Inflammatory macrophage treated with lipopolysaccharide for 4 hours (primary cell): ENCODE data around the gene TMEM116.
A peak's percentile ranks its signal among the peaks of the same experiment; 100 is the strongest.
"Not testable (repeated sequence)": the region's sequence is repeated elsewhere in the genome, so short reads cannot be mapped to it uniquely, and the experiment has no call there.

ENCODE experiments used
- DNase-seq: peaks from one replicate; pipeline ENCODE4 v3.0.0-alpha.2; 2020

The TMEM116 gene

DNA sequence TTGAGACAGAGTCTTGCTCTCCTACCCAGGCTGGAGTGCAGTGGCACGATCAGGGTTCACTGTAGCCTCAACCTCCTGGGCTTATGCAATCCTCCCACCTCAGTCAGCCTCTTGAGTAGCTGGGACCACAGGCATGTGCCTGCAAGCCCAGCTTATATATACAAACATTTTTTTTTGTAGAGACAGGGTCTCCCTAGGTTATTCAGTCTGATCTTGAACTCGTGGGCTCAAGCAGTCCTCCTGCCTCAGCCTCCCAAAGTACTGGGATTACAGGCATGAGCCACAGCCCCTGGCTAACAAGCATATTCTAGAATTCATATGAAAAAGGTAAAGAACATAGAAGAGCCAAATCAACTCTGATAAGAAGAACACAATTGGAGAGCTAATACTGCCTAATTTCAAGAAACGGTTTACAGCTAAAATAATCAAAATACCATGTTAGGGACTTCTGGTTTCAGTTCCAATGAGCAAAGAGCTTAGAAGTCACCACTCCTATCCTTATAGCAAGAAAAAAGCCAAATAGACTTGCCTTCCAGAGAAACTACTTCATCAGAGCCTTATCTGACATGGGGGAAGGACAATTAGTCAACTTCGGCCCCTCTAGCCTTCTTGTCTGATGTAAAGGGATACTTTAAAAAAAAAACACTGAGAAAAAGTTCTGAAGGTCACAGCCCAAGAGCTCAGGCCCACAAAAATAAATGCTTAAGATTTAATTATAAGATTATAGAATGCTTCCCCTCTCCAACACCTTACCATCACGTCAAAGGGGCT is 37.6 kb downstream of the TMEM116 start:
- no peak for DNase-seq

DNA sequence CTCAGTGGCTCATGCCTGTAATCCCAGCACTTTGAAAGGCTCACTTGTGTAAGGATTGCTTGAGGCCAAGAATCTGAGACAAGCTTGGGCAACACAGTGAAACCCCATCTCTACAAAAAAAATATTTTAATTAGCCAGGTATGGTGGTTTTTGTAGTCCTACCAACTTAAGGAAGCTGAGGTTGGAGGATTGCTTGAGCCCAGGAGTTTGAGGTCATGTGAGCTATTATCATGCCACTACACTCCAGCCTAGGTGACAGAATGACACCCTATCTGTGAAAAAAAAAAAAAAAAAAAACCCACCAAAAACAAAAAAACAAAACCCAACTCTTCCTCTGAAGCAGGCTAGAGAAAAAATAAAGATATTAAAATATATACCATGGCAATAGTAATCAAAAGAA is 41.2 kb downstream of the TMEM116 start:
- no peak for DNase-seq

DNA sequence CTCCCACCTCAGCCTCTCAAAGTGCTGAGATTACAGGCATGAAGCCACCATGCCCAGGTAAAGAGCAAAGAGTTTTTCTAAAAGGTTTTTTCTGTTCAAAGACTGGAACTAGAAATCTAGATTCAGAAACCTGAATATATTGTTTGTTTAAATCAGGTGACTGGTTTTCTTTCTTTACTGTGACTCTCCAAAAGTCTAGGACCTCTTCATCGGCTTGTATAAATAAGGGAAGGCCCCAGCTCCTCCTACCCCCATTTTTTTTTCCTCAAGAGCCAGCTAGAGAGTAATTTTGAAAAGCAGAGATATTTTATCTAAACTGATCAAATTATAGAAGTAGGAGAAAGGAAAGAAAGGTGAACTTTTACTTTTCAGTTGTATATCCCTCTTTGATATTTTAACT is 48.0 kb downstream of the TMEM116 start:
- no peak for DNase-seq

DNA sequence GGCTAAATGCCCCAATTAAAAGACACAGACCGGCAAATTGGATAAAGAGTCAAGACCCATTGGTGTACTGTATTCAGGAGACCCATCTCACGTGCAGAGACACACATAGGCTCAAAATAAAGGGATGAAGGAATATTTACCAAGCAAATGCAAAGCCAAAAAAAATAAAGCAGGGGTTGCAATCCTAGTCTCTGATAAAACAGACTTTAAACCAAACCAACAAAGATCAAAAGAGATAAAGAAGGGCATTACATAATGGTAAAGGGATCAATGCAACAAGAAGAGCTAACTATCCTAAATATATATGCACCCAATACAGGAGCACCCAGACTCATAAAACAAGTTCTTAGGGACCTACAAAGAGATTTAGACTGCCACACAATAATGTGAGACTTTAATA is 53.4 kb downstream of the TMEM116 start:
- DNase-seq = not testable (repeated sequence)

DNA sequence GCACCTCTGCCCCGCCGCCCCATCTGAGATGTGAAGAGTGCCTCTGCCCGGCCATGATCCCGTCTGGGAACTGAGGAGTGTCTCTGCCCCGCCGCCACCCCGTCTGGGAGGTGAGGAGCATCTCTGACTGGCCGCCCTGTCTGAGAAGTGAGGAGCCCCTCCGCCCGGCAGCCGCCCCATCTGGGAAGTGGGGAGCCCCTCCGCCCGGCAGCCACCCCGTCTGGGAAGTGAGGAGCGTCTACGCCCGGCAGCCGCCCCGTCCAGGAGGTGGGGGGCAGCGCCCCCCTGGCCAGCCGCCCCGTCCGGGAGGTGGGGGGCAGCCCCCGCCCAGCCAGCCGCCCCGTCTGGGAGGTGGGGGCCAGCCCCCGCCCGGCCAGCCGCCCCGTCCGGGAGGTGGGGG is 55.7 kb downstream of the TMEM116 start:
- not testable (repeated sequence) for DNase-seq

DNA sequence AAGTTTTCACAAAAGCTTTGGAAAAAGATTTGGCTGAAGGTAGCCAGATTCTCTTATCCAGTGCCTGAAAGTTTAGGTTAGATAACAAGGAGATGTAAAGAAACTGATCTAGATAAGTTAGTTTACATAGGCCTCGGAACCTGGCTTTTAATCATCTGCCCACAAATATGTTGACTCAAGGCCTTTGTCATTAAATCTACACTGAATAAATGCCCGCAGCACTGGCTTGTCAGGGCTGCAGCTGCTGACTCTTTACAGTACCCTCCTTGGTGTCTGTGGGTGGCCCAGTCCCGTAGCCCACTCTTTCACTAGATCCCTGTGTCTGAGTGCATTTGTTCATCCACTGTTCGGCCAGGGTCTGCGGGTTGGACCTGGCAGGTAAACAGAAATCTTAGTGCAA is 58.0 kb downstream of the TMEM116 start:
- DNase-seq = no peak

DNA sequence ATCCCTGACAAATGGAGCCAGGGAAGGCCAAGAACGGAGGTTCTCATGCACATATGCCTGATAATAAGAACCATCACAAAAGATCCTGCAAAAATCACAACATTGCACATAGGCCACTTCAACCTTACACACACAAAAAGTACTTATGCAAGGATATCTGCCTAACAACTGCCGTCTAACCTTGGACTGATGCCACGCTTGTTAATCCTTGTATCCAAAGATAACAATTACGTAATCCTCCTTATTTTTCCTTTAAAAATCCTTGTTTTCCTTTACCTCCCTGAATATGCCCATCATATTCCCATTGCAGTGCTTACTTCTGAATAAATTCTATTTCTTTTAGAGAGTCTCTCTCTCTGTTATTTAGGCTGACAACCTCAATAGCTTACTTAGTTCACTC is 59.5 kb downstream of the TMEM116 start:
- DNase-seq = no peak

DNA sequence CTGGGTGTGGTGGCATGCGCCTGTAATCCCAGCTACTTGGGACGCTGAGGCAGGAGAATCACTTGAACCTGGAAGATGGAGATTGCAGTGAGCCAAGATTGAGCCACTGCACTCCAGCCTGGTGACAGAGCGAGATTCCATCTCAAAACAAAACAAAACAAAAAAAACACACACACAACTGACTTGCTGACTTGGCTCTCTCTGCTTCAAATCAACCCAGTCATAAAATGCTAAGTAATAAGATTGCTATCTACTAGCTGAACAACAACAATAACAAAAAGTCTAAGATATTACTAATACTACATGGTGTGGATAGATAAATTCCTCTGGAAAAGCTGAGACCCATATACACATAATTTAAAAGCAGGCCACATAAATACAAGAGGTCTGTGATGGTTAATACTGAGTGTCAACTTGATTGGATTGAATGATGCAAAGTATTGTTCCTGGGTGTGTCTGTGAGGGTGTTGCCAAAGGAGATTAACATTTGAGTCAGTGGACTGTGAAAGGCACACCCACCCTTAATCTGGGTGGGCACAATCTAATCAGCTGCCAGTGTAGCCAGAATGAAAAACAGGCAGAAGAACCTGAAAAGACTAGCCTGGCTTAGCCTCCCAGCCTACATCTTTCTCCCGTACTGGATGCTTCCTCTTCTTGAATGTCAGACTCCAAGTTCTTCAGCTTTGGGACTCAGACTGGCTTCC is 60.7 kb downstream of the TMEM116 start:
- DNase-seq = not testable (repeated sequence)

DNA sequence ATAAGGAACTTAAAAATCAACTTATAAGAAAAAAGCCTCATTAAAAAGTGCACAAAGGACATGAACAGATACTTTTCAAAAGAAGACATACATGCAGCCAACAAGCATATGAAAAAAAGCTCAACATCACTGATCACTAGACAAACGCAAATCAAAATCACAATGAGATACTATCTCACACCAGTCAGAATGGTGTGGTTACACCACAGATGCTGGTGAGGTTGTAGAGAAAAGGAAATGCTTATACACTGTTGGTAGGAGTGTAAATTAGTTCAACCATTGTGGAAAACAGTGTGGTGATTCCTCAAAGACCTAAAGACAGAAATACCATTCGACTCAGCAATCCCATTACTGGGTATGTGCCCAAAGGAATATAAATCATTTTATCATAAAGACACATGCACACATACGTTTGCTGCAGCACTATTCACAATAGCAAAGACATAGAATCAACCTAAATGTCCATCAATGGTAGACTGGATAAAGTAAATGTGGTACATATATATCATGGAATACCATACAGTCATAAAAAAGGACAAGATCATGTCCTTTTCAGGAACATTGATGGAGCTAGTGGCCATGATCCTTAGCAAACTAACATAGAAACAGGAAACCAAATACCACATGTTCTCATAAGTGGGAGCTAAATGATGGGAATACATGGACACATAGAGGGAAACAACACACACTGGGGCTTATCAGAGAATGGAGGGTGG is 61.8 kb downstream of the TMEM116 start:
- not testable (repeated sequence) for DNase-seq

DNA sequence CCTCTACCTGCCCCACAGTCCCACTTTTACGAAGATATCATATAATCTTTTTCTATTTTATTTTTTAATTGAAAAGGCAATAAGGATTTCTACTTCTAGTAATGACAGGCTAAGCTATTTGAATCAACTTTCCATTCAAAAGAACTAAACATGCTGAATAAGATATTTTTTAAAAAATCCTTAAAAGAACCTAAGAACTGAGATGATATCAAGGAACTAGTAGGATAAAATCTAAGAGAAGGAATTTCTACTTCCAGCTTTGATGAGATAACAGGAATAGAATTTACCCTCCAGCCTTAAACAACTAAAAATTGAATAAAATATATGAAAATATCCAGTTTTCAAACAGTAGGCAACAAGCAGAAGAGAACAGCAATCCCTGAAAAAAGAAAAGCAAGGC is 69.0 kb downstream of the TMEM116 start:
- no peak for DNase-seq

DNA sequence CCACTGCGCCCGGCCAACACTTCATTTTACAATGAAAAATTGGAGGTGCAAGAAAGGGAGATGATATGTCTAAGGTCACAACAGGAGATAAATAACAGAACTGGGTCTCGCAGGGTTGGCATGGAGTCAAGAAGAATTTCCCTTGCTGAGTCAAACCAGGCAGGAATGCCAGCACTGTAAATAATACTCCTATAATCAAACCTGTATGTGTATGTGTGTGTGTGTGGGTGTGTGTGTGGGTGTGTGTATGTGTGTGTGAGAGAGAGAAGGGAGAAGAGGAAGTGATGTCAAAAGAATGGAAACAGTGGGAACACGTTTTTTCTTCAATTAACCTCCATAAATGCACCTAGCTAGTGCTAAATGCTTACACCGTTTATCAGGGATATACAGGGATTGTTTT is 70.4 kb downstream of the TMEM116 start:
- peak; percentile 3 for DNase-seq

DNA sequence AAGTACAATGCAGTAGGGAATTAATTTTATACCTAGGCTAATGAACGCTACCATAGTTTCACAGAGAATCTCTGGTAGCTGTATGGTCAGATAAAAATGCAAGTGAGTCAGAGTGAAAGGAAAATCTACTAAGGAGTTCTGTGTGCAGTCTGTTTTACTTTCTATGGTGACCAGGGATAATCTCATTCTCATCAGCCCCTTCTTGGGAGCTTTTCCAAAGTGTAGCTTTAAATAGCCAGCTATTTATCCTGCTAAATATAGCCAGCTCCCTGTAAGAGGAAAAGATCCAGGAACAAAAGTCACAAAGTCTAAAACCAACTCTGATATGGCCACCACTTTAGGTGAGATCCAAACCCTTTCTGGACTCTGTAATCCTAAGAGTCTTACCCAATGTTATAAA is 75.5 kb downstream of the TMEM116 start:
- DNase-seq = no peak

DNA sequence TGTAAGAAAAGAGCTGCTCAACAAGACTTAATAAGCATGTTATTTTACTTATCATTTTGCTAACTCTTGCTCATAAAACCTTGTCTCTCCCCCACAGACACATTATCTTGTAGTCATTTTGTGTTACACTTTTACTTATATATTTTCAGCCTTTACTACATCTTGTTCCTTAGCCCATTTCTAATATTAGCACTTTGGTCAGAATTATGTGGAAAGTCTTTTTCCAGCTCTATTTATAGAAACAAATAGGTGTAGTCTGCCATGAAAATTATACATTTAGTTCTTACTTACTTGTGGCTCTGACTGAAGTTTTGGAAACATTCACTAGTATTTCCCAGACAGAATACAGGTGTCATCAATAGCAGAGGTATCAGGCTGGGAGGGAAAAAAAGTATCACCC is 76.1 kb downstream of the TMEM116 start:
- no peak for DNase-seq

DNA sequence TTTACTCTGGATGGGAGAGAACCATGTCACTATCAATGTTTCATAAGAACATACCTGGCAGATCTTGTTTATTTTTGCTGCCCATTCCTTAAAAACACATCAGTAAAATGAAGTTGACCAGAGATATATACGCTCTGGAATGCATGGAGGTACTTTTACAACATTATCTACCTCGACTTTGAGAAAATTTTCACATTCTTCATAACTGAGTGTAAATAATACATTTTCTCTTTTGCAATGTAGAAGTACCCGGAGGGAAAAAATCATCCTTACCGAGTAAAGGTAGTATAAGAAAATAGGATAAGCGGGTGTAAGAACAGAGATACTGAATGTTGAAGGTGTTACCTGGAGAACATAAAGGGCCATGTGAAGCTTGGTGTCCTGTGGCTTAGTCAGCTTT is 80.7 kb downstream of the TMEM116 start:
- DNase-seq = no peak

DNA sequence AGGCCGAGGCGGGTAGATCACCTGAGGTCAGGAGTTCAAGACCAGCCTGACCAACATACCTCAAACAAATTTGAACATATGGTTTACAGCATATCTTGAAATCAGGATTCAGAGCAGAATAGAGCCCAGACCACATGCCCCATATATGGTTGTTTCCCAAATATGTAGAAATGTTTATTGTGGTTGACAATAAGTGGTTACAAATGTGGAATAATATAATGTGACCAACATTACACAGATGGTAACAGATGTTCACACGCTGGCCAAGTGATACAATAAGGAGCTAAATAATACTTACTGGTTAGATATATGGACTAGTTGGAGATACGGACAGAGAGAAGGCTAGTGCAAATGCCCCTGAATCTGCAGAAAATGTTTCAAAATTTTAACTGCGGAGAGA is 85.6 kb downstream of the TMEM116 start:
- no peak for DNase-seq

DNA sequence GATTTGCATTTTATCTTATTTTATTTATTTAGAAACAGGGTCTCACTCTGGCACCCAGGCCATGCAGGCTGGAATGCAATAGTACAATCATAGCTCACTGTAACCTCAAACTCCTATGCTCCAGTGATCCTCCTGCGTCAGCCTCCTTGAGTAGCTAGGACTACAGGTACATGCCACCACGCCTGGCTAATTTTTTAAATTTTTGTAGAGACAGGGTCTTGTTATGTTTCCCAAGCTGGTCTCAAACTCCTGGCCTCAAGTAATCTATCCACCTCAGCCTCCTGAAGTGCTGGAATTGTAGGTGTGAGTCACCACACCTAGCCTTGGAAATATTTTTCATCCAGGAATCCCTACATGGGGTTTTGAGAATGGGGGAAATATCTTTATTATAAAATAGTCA is 86.3 kb downstream of the TMEM116 start:
- no peak for DNase-seq

DNA sequence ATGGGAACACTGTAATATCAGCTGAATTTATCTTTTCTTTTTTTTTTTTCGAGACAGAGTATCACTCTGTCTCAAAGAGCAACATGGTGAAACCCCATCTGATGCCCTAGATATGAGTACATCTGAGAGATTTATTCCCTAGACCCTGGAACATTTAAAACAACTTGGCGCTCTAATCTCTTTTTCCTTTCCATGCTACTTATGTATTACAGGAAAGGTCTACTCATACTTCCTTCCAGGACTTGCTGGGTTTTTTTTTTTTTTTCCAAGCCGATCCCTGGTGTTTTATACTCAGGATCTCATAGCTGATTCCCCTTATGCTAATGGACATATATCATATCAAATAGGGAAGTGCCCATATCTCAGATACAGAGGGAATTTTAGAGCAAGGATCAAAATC is 87.8 kb downstream of the TMEM116 start:
- no peak for DNase-seq

DNA sequence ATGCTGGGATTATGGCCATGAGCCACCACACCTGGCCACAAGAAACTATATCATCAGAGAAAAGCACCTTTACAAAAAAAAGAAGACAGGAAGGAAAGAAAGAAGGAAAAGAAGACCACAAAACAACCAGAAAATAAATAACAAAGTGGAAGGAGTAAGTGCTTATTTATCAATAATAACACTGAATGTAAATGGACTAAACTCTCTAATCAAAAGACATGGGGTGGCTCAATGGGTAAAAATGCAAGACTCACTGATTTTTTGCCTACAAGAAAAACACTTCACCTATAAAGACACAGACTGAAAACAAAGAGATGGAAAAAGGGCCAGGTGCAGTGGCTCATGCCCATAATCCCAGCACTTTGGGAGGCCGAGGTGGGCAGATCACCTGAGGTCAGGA is 105.2 kb downstream of the TMEM116 start:
- no peak for DNase-seq

DNA sequence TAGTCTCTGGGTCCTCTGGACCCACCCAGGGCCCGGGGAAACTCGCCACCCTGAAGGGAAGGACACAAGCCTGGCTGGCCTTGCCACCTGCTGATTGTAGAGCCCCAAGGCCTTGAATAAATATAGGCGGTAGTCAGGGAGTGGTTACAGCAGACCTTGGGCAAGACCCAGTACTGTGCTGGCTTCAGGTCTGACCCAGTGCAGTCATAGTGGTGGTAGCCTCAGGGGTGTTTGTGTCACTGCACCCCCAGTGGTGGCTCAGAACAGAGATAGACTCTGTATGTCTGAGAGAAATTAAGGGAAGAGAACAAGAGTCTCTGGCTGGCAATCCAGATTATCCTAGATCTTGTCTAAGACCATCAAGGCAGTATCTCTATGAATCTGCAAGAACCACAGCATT is 107.5 kb downstream of the TMEM116 start:
- no peak for DNase-seq

DNA sequence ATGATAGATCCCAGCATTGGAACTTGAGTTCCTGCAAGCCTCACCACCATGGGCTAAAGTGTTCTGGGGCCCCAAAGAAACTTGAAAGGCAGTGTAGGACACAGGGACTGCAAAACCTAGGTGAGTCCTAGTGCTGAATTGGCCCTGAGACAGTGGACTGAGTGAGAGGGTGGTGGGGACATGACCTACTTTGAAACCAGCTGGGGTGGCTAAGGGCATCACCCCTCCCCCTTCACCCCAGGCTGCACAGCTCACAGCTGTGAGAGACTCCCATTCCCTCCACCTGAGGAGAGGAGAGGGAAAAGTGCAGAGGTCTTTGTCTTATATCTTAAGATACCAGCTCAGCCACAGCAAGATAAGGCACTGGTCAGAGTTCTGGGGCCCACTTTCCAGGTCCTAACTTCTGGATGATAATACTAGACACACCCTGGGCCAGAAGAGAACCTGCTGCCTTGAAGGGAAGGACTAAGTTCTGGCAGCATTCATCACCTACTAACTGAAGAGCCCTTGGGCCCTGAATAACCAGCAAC is 108.5 kb downstream of the TMEM116 start:
- DNase-seq = no peak

DNA sequence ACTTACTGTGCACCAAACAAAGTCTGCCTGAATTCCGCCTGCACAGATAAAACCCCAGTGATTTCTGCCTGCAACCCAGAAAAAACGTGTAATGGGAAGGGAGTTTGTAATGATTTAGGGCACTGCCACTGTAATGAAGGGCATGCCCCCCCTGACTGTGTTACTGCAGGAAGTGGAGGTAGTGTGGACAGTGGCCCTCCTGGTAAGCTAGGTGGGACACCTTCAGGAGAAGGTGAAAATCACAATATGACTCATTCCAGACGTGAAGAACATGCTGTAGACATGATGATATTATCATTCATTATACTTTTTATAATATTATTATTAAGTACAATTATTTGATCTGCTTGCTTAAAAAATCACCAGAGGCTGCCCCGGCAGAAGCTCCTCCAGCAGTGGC is 111.8 kb downstream of the TMEM116 start:
- no peak for DNase-seq

DNA sequence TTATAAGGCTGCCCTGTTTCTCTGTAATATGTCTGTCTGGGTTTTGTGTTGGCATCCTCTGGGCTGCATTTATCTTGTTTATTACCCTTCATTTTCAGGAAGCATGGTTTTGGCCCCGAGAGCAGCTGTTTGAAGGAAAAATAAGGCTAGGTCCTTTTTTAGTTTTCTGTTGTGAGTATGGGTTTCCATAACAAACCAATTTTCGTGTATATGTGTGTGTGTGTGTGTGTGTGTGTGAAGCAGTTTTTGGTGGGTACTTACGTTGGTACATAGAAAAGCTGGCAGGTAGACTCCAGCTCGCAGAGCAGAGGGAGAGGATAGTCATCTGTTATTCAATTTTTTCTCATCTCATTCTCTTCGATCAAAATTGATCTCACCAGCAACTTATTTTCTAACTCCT is 118.4 kb downstream of the TMEM116 start:
- no peak for DNase-seq

DNA sequence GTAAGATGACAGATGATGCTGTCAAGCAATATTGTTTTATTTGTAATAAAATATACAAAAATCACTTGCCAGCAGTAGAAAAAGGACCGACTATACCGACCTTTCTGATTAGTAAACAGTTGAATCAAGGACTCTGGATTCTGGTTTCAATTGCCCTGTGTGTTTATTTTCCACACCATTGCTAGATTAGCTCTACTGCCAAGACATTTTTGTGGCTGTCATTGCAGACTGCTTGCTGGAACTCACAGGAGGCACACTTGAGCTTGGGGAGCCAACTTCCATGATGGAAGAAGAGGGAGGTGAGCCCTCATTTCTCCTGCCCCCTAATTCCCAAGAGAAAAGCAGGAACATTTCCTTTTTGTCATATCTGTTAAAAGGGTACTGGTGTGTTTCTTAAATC is 119.7 kb downstream of the TMEM116 start:
- DNase-seq = no peak
